GM23338 (cell line): ENCODE measurements around the gene FMO3. TPM values are rescaled to one million over a fixed set of nuclear protein-coding genes. Genes with fewer than 3 reads are reported as not detected.

ENCODE experiments used
- ATAC-seq: fragments of 200-7000 bp; cut with Tn5 transposase; 3 replicates; pipeline ENCODE4 v1.9.1; 2020
- DNase-seq: peaks from one replicate; pipeline ENCODE4 v3.0.0-alpha.2; 2015; ENCODE audit warnings: low spot score
- H2AFZ ChIP-seq: fragments of 200-600 bp; sonication (generic); 2 replicates; pipeline ENCODE4 v1.8.0; 2016; ENCODE audit warnings: antibody characterized with exemption, mild to moderate bottlenecking, moderate library complexity
- H3F3A ChIP-seq: fragments of 200-600 bp; sonication (generic); replicated peaks from 2 replicates; pipeline ENCODE4 v1.8.0; 2017; ENCODE audit warnings: antibody characterized with exemption, mixed run types, low read depth
- H3K27ac ChIP-seq: fragments of 200-600 bp; sonication (generic); 2 replicates; pipeline ENCODE4 v1.6.1; 2016; ENCODE audit warnings: low read depth
- H3K27me3 ChIP-seq: fragments of 200-600 bp; sonication (generic); 2 replicates; pipeline ENCODE4 v1.8.0; 2016; ENCODE audit warnings: mild to moderate bottlenecking, mixed run types, moderate library complexity; ENCODE audit not compliant: insufficient read depth
- H3K36me3 ChIP-seq: fragments of 200-600 bp; sonication (generic); 2 replicates; pipeline ENCODE4 v1.8.0; 2016; ENCODE audit warnings: mild to moderate bottlenecking; ENCODE audit not compliant: insufficient read depth
- H3K4me1 ChIP-seq: fragments of 200-600 bp; sonication (generic); 2 replicates; pipeline ENCODE4 v1.8.0; 2016; ENCODE audit warnings: mild to moderate bottlenecking, moderate library complexity; ENCODE audit not compliant: insufficient read depth
- H3K4me2 ChIP-seq: fragments of 200-600 bp; sonication (generic); 2 replicates; pipeline ENCODE4 v1.7.1; 2017; ENCODE audit warnings: mixed run types
- H3K4me3 ChIP-seq: fragments of 200-600 bp; sonication (generic); 2 replicates; pipeline ENCODE4 v1.6.1; 2016; ENCODE audit warnings: mixed run types
- H3K79me2 ChIP-seq: fragments of 200-600 bp; sonication (generic); replicated peaks from 2 replicates; pipeline ENCODE4 v1.8.0; 2017; ENCODE audit warnings: mild to moderate bottlenecking; ENCODE audit not compliant: insufficient read depth
- H3K9me2 ChIP-seq: fragments of 200-600 bp; sonication (generic); 2 replicates; pipeline ENCODE4 v1.8.0; 2017; ENCODE audit not compliant: insufficient read depth
- H4K20me1 ChIP-seq: fragments of 200-600 bp; sonication (generic); replicated peaks from 2 replicates; pipeline ENCODE4 v1.8.0; 2017; ENCODE audit warnings: mild to moderate bottlenecking; ENCODE audit not compliant: insufficient read depth
- H3K27ac Mint-ChIP-seq: 2 replicates; pipeline ENCODE4 v1.8.0; 2020; ENCODE audit warnings: inconsistent platforms, mild to moderate bottlenecking, moderate library complexity, mixed read lengths
- H3K27me3 Mint-ChIP-seq: 3 replicates; pipeline ENCODE4 v1.8.0; 2022; ENCODE audit warnings: low read depth, mild to moderate bottlenecking, moderate library complexity, mixed read lengths, inconsistent platforms; ENCODE audit not compliant: insufficient read depth, poor library complexity
- H3K36me3 Mint-ChIP-seq: 3 replicates; pipeline ENCODE4 v1.8.0; 2021; ENCODE audit warnings: low read depth, mild to moderate bottlenecking, inconsistent platforms, moderate library complexity, mixed read lengths
- H3K4me1 Mint-ChIP-seq: 3 replicates; pipeline ENCODE4 v1.8.0; 2020; ENCODE audit warnings: mild to moderate bottlenecking, inconsistent platforms, mixed read lengths
- H3K4me3 Mint-ChIP-seq: 3 replicates; pipeline ENCODE4 v1.8.0; 2021; ENCODE audit warnings: moderate library complexity, mild to moderate bottlenecking, inconsistent platforms, mixed read lengths
- H3K9me3 Mint-ChIP-seq: 3 replicates; pipeline ENCODE4 v1.8.0; 2020; ENCODE audit warnings: moderate library complexity, mild to moderate bottlenecking, inconsistent platforms, mixed read lengths
- CREB1 ChIP-seq: fragments of 250-450 bp; sonication (Bioruptor Pico); IDR thresholded peaks from 2 replicates; pipeline ENCODE4 v1.5.0; 2020; ENCODE audit warnings: low read depth, mild to moderate bottlenecking, moderate library complexity
- EZH2 ChIP-seq: fragments of 200-600 bp; sonication (generic); IDR thresholded peaks from one replicate; pipeline ENCODE4 v1.8.0; 2017; ENCODE audit warnings: antibody characterized with exemption, mild to moderate bottlenecking, low read depth; ENCODE audit not compliant: unreplicated experiment
- EZH2phosphoT487 ChIP-seq: fragments of 200-600 bp; sonication (generic); IDR thresholded peaks from one replicate; pipeline ENCODE4 v1.8.1; 2018; ENCODE audit warnings: antibody characterized with exemption; ENCODE audit not compliant: unreplicated experiment
- JUNB ChIP-seq: IDR thresholded peaks from one replicate; pipeline ENCODE4 v1.6.1; 2016; ENCODE audit warnings: antibody characterized with exemption; ENCODE audit not compliant: unreplicated experiment
- NANOG ChIP-seq: IDR thresholded peaks from 2 replicates; pipeline ENCODE4 v1.6.1; 2016; ENCODE audit warnings: antibody characterized with exemption, borderline replicate concordance
- POLR2AphosphoS5 ChIP-seq: IDR thresholded peaks from 2 replicates; pipeline ENCODE4 v1.6.1; 2016; ENCODE audit warnings: antibody characterized with exemption, low read depth
- STAT1 ChIP-seq: IDR thresholded peaks from one replicate; pipeline ENCODE4 v1.6.1; 2016; ENCODE audit warnings: antibody characterized with exemption; ENCODE audit not compliant: unreplicated experiment
- ZNF114 ChIP-seq: fragments of 250-450 bp; sonication (Bioruptor Pico); IDR thresholded peaks from 2 replicates; pipeline ENCODE4 v1.5.0; 2020; ENCODE audit warnings: mild to moderate bottlenecking, moderate library complexity
- ZNF331 ChIP-seq: fragments of 250-450 bp; sonication (Bioruptor Pico); IDR thresholded peaks from 2 replicates; pipeline ENCODE4 v1.5.0; 2020; ENCODE audit warnings: low read depth, mild to moderate bottlenecking, moderate library complexity
- polyA plus RNA-seq: library from polyadenylated mRNA; unstranded; fragments of >200 nt; fragmentation: Nextera tagmentation; extraction: Ambion mirVana; gene quantifications from 2 replicates; pipeline ENCODE4 v1.2.1, GENCODE V29; 2016
- total RNA-seq: library from RNA; depleted of rRNA; stranded (reverse); fragments of >200 nt; shearing (Covaris generic); gene quantifications from 2 replicates; pipeline ENCODE4 v1.2.3, GENCODE V29; 2014
- TF ChIP-seq, protein P1 (sequence below): IDR thresholded peaks from 2 replicates; pipeline ENCODE4 v1.6.1; 2016; ENCODE audit warnings: antibody characterized with exemption
- TF ChIP-seq, protein P2 (sequence below): fragments of 250-450 bp; sonication (Bioruptor Pico); IDR thresholded peaks from 2 replicates; pipeline ENCODE4 v1.5.0; 2020; ENCODE audit warnings: mild to moderate bottlenecking, moderate library complexity
- TF ChIP-seq, protein P3 (sequence below): IDR thresholded peaks from one replicate; pipeline ENCODE4 v1.6.1; 2018; ENCODE audit warnings: antibody characterized with exemption; ENCODE audit not compliant: unreplicated experiment
- TF ChIP-seq, protein P4 (sequence below), 2 experiments: fragments of 200-600 bp in 1 of 2; sonication (generic) in 1 of 2; conservative IDR thresholded peaks; 2 replicates each; pipeline versions ENCODE4 v1.5.1 to v1.6.1; 2016 to 2017; ENCODE audit warnings: antibody characterized with exemption in 2 of 2, low read depth in 2 of 2, mild to moderate bottlenecking in 2 of 2, moderate library complexity in 1 of 2

The FMO3 gene
- total and polyA plus RNA-seq, 2 experiments from 2014 or later = 0.26 TPM; not detected in 1

DNA sequence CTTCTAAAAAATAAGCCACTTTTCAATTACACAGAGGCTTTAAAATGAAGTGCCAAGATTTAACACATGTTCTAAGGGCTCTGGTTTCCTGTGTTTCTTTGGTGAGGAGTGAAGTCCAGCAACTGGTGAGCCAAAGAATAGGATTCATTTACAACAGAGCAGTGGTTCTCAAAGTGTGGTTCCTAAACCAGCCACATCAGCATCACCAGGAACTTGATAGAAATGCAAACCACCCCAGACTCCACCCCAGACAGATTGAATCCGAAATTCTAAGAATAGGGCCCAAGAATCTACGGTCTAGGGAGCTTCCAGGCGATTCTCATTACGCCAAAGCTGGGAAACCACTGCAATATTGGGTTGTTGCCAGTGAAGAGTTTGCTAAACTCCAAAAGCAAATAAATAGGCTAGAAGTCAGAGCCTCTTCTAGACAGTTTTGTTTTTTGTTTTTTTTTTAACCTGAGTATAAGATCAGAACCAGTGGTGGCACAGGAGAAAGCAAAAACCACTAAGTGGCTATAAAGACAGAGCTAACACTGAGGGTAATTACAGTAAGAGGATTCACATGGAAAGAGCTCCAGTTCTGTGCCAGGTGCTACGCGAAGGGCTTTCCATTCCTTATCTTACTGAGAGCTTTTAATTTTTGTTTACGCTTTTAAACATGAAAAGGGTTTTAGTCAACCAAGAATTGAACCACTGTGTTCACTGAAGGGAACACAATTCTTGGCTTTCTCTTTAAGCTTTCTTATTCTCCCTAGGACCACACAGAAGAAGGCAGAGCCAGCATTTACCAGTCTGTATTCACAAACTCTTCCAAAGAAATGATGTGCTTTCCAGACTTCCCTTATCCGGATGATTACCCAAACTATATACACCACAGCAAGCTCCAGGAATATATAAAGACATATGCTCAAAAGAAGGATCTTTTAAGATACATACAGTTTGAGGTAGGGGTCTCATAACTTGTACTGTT lies 52.0 kb downstream of the FMO3 start:
- DNase-seq = peak; percentile 28
- H3K27me3 Mint-ChIP-seq = peaks cover 2% of the 10 kb centered on the region
- no peaks in the 10 kb centered on the region for H3K36me3 Mint-ChIP-seq

More for the DNA sequence above, 52.0 kb downstream of the FMO3 start:
- H3K4me2 ChIP-seq = 0 out of 2 replicates have a peak overlapping the region, but pooled peaks have one; percentile 15
- peaks cover 12% of the 10 kb centered on the region for H3K4me1 ChIP-seq
- no peaks in the 10 kb centered on the region for H3K27me3 ChIP-seq
- H3K4me3 ChIP-seq = no peak overlapping the region
- no peaks in the 10 kb centered on the region for H3K9me3 Mint-ChIP-seq
- H3K36me3 ChIP-seq = no peaks in the 10 kb centered on the region
- H3F3A ChIP-seq = no peaks in the 10 kb centered on the region
- H4K20me1 ChIP-seq = no peaks in the 10 kb centered on the region
- no peak overlapping the region for H3K27ac ChIP-seq
- peak; percentile 69 for ATAC-seq
- H3K4me1 Mint-ChIP-seq = peaks cover 21% of the 10 kb centered on the region; the same call in 2 of the 3 replicates
- no peaks in the 10 kb centered on the region for H3K79me2 ChIP-seq
- no peak overlapping the region for H3K4me3 Mint-ChIP-seq
- H3K27ac Mint-ChIP-seq = no peak overlapping the region
- TF ChIP-seq JUNB (no peak), EZH2phosphoT487 (no peak), STAT1 (no peak), EZH2 (no peak), ZNF114 (no peak), NANOG (no peak), CREB1 (no peak), ZNF331 (CRISPR knock-in tag) (no peak), POLR2AphosphoS5 (no peak)
- TF ChIP-seq, protein P1, sequence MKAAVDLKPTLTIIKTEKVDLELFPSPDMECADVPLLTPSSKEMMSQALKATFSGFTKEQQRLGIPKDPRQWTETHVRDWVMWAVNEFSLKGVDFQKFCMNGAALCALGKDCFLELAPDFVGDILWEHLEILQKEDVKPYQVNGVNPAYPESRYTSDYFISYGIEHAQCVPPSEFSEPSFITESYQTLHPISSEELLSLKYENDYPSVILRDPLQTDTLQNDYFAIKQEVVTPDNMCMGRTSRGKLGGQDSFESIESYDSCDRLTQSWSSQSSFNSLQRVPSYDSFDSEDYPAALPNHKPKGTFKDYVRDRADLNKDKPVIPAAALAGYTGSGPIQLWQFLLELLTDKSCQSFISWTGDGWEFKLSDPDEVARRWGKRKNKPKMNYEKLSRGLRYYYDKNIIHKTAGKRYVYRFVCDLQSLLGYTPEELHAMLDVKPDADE = no peak
- TF ChIP-seq, protein P2, sequence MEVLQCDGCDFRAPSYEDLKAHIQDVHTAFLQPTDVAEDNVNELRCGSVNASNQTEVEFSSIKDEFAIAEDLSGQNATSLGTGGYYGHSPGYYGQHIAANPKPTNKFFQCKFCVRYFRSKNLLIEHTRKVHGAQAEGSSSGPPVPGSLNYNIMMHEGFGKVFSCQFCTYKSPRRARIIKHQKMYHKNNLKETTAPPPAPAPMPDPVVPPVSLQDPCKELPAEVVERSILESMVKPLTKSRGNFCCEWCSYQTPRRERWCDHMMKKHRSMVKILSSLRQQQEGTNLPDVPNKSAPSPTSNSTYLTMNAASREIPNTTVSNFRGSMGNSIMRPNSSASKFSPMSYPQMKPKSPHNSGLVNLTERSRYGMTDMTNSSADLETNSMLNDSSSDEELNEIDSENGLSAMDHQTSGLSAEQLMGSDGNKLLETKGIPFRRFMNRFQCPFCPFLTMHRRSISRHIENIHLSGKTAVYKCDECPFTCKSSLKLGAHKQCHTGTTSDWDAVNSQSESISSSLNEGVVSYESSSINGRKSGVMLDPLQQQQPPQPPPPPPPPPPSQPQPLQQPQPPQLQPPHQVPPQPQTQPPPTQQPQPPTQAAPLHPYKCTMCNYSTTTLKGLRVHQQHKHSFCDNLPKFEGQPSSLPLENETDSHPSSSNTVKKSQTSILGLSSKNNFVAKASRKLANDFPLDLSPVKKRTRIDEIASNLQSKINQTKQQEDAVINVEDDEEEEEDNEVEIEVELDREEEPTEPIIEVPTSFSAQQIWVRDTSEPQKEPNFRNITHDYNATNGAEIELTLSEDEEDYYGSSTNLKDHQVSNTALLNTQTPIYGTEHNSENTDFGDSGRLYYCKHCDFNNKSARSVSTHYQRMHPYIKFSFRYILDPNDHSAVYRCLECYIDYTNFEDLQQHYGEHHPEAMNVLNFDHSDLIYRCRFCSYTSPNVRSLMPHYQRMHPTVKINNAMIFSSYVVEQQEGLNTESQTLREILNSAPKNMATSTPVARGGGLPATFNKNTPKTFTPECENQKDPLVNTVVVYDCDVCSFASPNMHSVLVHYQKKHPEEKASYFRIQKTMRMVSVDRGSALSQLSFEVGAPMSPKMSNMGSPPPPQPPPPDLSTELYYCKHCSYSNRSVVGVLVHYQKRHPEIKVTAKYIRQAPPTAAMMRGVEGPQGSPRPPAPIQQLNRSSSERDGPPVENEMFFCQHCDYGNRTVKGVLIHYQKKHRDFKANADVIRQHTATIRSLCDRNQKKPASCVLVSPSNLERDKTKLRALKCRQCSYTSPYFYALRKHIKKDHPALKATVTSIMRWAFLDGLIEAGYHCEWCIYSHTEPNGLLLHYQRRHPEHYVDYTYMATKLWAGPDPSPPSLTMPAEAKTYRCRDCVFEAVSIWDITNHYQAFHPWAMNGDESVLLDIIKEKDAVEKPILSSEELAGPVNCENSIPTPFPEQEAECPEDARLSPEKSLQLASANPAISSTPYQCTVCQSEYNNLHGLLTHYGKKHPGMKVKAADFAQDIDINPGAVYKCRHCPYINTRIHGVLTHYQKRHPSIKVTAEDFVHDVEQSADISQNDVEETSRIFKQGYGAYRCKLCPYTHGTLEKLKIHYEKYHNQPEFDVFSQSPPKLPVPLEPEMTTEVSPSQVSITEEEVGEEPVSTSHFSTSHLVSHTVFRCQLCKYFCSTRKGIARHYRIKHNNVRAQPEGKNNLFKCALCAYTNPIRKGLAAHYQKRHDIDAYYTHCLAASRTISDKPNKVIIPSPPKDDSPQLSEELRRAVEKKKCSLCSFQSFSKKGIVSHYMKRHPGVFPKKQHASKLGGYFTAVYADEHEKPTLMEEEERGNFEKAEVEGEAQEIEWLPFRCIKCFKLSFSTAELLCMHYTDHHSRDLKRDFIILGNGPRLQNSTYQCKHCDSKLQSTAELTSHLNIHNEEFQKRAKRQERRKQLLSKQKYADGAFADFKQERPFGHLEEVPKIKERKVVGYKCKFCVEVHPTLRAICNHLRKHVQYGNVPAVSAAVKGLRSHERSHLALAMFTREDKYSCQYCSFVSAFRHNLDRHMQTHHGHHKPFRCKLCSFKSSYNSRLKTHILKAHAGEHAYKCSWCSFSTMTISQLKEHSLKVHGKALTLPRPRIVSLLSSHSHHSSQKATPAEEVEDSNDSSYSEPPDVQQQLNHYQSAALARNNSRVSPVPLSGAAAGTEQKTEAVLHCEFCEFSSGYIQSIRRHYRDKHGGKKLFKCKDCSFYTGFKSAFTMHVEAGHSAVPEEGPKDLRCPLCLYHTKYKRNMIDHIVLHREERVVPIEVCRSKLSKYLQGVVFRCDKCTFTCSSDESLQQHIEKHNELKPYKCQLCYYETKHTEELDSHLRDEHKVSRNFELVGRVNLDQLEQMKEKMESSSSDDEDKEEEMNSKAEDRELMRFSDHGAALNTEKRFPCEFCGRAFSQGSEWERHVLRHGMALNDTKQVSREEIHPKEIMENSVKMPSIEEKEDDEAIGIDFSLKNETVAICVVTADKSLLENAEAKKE (CRISPR knock-in tag) = no peak
- TF ChIP-seq, protein P3, sequence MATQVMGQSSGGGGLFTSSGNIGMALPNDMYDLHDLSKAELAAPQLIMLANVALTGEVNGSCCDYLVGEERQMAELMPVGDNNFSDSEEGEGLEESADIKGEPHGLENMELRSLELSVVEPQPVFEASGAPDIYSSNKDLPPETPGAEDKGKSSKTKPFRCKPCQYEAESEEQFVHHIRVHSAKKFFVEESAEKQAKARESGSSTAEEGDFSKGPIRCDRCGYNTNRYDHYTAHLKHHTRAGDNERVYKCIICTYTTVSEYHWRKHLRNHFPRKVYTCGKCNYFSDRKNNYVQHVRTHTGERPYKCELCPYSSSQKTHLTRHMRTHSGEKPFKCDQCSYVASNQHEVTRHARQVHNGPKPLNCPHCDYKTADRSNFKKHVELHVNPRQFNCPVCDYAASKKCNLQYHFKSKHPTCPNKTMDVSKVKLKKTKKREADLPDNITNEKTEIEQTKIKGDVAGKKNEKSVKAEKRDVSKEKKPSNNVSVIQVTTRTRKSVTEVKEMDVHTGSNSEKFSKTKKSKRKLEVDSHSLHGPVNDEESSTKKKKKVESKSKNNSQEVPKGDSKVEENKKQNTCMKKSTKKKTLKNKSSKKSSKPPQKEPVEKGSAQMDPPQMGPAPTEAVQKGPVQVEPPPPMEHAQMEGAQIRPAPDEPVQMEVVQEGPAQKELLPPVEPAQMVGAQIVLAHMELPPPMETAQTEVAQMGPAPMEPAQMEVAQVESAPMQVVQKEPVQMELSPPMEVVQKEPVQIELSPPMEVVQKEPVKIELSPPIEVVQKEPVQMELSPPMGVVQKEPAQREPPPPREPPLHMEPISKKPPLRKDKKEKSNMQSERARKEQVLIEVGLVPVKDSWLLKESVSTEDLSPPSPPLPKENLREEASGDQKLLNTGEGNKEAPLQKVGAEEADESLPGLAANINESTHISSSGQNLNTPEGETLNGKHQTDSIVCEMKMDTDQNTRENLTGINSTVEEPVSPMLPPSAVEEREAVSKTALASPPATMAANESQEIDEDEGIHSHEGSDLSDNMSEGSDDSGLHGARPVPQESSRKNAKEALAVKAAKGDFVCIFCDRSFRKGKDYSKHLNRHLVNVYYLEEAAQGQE = no peak
- TF ChIP-seq, protein P4, sequence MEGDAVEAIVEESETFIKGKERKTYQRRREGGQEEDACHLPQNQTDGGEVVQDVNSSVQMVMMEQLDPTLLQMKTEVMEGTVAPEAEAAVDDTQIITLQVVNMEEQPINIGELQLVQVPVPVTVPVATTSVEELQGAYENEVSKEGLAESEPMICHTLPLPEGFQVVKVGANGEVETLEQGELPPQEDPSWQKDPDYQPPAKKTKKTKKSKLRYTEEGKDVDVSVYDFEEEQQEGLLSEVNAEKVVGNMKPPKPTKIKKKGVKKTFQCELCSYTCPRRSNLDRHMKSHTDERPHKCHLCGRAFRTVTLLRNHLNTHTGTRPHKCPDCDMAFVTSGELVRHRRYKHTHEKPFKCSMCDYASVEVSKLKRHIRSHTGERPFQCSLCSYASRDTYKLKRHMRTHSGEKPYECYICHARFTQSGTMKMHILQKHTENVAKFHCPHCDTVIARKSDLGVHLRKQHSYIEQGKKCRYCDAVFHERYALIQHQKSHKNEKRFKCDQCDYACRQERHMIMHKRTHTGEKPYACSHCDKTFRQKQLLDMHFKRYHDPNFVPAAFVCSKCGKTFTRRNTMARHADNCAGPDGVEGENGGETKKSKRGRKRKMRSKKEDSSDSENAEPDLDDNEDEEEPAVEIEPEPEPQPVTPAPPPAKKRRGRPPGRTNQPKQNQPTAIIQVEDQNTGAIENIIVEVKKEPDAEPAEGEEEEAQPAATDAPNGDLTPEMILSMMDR (conservative IDR thresholded peaks at IDR 0.05; ENCODE audit: low read depth in 2 of 2) = no peak
- H3K9me2 ChIP-seq = no peaks in the 10 kb centered on the region
- peak overlapping the region; percentile 49 for H2AFZ ChIP-seq
